Prostate gland (tissue), 2 donors: ENCODE data around the gene PLPPR1. TPM values are rescaled to one million over a fixed set of nuclear protein-coding genes. Genes with fewer than 3 reads are reported as not detected.

Source experiments
- DNase-seq: peaks from one replicate; pipeline ENCODE4 v3.0.0-alpha.2; 2019; ENCODE audit warnings: low spot score
- H3K27ac ChIP-seq, 2 donors: fragments of 200-600 bp; sonication (generic); 2 replicates each; pipeline ENCODE4 v1.5.1; 2017 to 2019
- H3K27me3 ChIP-seq: fragments of 200-600 bp; sonication (generic); replicated peaks from 2 replicates; pipeline ENCODE4 v1.5.1; 2019; ENCODE audit not compliant: insufficient read depth
- H3K36me3 ChIP-seq, 2 donors: fragments of 200-600 bp; sonication (generic); 1 replicate in 1 of 2; 2 replicates in 1 of 2; pipeline versions ENCODE4 v1.5.1 to v1.8.1; 2017 to 2019
- H3K4me1 ChIP-seq: fragments of 200-600 bp; sonication (generic); replicated peaks from 2 replicates; pipeline ENCODE4 v1.5.1; 2019
- H3K4me3 ChIP-seq, 2 donors: fragments of 200-600 bp; sonication (generic); 2 replicates each; pipeline ENCODE4 v1.5.1; 2017 to 2019
- H3K9me3 ChIP-seq: fragments of 200-600 bp; sonication (generic); 2 replicates; pipeline ENCODE4 v1.5.1; 2017
- POLR2A ChIP-seq: fragments of 450-650 bp; IDR thresholded peaks from one replicate; pipeline ENCODE4 v1.6.1; 2016; ENCODE audit warnings: antibody characterized with exemption, mild to moderate bottlenecking
- POLR2AphosphoS5 ChIP-seq: sonication (generic); formaldehyde crosslinking; IDR thresholded peaks from one replicate; pipeline ENCODE4 v1.6.1; 2017; ENCODE audit warnings: antibody characterized with exemption
- WGBS: methylation state at CpG from one replicate; pipeline ENCODE4 v1.1.5; 2018; 5-methylcytosine and 5-hydroxymethylcytosine counted together
- intact Hi-C: fragments of 100-400 bp; cut with DNase I; formaldehyde crosslinking; loops from one replicate; pipeline ENCODE4 v1.14.2; 2022
- total RNA-seq, 2 donors: library from RNA; depleted of rRNA; stranded (reverse); fragments of >200 nt; gene quantifications; one replicate each; pipeline ENCODE4 v1.1.0, GENCODE V29; 2016
- TF ChIP-seq, protein P1 (sequence below), 4 experiments: fragments of 200-600 bp in 2 of 4; fragments of 450-650 bp in 2 of 4; sonication (generic) in 2 of 4; IDR thresholded peaks; 1 replicate in 3 of 4; 2 replicates in 1 of 4; pipeline ENCODE4 v1.5.1; 2016 to 2019; ENCODE audit warnings: antibody characterized with exemption in 4 of 4, mild to moderate bottlenecking in 2 of 4, moderate library complexity in 2 of 4

Gene PLPPR1
- total RNA-seq, 2 donors from 2014 or later = 2.8 TPM; not detected in 1

GRCh38 chr9:101087426-101087825 is 58.9 kb downstream of the PLPPR1 start:
- WGBS = 73% methylated on average over 3 of the region's 3 CpGs

GRCh38 chr9:101092922-101093321 is 64.4 kb downstream of the PLPPR1 start:
- WGBS = 79% methylated on average over 1 of the region's 1 CpG

More at GRCh38 chr9:101087426-101087825, 58.9 kb downstream of the PLPPR1 start:
- H3K27ac ChIP-seq = no peak overlapping the region
- no peak overlapping the region for H3K4me3 ChIP-seq
- H3K9me3 ChIP-seq = no peaks in the 10 kb centered on the region
- no peaks in the 10 kb centered on the region for H3K36me3 ChIP-seq
- TF ChIP-seq POLR2A (no peak), POLR2AphosphoS5 (no peak)
- TF ChIP-seq, protein P1, sequence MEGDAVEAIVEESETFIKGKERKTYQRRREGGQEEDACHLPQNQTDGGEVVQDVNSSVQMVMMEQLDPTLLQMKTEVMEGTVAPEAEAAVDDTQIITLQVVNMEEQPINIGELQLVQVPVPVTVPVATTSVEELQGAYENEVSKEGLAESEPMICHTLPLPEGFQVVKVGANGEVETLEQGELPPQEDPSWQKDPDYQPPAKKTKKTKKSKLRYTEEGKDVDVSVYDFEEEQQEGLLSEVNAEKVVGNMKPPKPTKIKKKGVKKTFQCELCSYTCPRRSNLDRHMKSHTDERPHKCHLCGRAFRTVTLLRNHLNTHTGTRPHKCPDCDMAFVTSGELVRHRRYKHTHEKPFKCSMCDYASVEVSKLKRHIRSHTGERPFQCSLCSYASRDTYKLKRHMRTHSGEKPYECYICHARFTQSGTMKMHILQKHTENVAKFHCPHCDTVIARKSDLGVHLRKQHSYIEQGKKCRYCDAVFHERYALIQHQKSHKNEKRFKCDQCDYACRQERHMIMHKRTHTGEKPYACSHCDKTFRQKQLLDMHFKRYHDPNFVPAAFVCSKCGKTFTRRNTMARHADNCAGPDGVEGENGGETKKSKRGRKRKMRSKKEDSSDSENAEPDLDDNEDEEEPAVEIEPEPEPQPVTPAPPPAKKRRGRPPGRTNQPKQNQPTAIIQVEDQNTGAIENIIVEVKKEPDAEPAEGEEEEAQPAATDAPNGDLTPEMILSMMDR (IDR thresholded peaks at IDR 0.05) = no peak
- DNase-seq = no peak
- intact Hi-C loops = no loop called here
- no peaks in the 10 kb centered on the region for H3K27me3 ChIP-seq
- no peaks in the 10 kb centered on the region for H3K4me1 ChIP-seq

GRCh38 chr9:101093620-101094019 is 65.1 kb downstream of the PLPPR1 start:
- no peak overlapping the region for H3K27ac ChIP-seq
- no peak overlapping the region for H3K4me3 ChIP-seq
- H3K4me1 ChIP-seq = no peaks in the 10 kb centered on the region
- H3K36me3 ChIP-seq = no peaks in the 10 kb centered on the region
- no peaks in the 10 kb centered on the region for H3K9me3 ChIP-seq
- DNase-seq = no peak
- no peaks in the 10 kb centered on the region for H3K27me3 ChIP-seq
- intact Hi-C loops = no loop called here
- TF ChIP-seq, protein P1 (IDR thresholded peaks at IDR 0.05) = no peak
- TF ChIP-seq POLR2AphosphoS5 (no peak), POLR2A (no peak)

More at GRCh38 chr9:101092922-101093321, 64.4 kb downstream of the PLPPR1 start:
- Histone ChIP-seq H3K4me1 (no peaks in the 10 kb centered on the region), H3K27me3 (no peaks in the 10 kb centered on the region), H3K9me3 (no peaks in the 10 kb centered on the region), H3K27ac (no peak overlapping the region), H3K36me3 (no peaks in the 10 kb centered on the region), H3K4me3 (no peak overlapping the region)
- no peak for DNase-seq
- intact Hi-C loops = no loop called here
- TF ChIP-seq, protein P1 (IDR thresholded peaks at IDR 0.05) = no peak
- TF ChIP-seq POLR2A (no peak), POLR2AphosphoS5 (no peak)

DNA sequence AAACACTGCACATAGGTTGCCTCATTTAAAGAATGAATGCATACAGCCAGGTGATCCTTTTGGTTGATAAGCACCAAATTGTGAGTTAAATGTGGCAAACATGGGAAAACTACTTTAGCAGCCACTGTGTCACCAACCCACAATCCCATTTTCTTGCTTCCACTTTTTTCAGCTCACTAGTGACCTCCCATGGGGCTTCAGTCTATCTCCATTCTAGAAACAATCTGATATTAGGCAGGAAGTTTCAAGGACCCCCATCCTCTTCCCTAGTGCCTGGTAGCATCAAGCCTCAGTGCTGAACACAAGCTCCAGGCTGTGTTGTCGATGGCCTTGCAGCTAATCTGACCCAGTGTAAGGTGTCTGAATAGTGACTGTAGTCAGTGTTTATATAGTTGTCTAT is 66.2 kb downstream of the PLPPR1 start:
- H3K9me3 ChIP-seq = no peaks in the 10 kb centered on the region
- WGBS = 76% methylated on average over 1 of the region's 1 CpG
- H3K27ac ChIP-seq = no peak overlapping the region
- DNase-seq = no peak
- TF ChIP-seq POLR2AphosphoS5 (no peak), POLR2A (no peak)
- TF ChIP-seq, protein P1 (IDR thresholded peaks at IDR 0.05) = no peak
- no peaks in the 10 kb centered on the region for H3K4me1 ChIP-seq
- no peaks in the 10 kb centered on the region for H3K36me3 ChIP-seq
- H3K4me3 ChIP-seq = no peak overlapping the region
- intact Hi-C loops = no loop called here
- H3K27me3 ChIP-seq = no peaks in the 10 kb centered on the region

DNA sequence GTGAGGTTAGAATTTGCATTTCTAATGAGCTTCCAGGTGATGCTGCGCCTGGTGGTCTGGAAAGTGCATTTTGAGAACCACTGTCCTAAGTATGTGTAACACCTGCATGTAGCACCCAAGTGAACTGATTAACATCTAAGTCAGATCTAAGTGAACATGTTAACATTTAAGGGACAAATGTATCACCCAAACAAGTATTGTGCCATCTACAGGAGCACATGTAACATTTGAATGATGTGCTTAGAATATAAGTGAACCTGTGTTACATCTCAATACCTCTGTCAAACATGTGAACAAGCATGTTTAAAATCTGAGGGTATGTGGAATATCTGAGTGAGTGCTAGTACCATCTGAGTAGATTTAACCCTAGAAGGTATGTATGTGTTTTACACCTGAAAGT is 68.7 kb downstream of the PLPPR1 start:
- no peak overlapping the region for H3K4me3 ChIP-seq
- no peak for DNase-seq
- no peaks in the 10 kb centered on the region for H3K9me3 ChIP-seq
- no peaks in the 10 kb centered on the region for H3K36me3 ChIP-seq
- no peak overlapping the region for H3K27ac ChIP-seq
- no peaks in the 10 kb centered on the region for H3K4me1 ChIP-seq
- WGBS = 44% methylated on average over 1 of the region's 1 CpG
- intact Hi-C loops = no loop called here
- TF ChIP-seq, protein P1 (IDR thresholded peaks at IDR 0.05) = no peak
- H3K27me3 ChIP-seq = no peaks in the 10 kb centered on the region
